Measurements from ENCODE around the gene MALRD1.

DNA sequence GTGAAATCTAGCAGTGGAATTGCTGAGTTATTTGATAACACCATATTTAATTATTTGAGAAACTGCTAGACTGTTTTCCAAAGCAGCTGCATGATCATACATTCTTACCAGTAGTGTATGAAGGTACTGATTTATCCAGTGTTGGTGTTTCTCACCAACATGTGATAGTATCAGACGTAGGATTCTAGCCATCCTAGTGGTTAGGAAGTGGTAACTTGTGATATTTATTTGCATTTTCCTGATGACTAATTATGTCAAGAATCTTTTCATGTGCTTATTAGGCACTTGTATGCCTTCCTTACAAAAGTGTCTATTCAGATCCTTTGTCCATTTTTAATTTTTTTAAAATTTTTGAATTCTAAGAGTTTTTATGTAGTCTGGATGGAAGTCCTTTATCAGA is 713.4 kb downstream of the MALRD1 start:
- TF ChIP-seq, protein P1, sequence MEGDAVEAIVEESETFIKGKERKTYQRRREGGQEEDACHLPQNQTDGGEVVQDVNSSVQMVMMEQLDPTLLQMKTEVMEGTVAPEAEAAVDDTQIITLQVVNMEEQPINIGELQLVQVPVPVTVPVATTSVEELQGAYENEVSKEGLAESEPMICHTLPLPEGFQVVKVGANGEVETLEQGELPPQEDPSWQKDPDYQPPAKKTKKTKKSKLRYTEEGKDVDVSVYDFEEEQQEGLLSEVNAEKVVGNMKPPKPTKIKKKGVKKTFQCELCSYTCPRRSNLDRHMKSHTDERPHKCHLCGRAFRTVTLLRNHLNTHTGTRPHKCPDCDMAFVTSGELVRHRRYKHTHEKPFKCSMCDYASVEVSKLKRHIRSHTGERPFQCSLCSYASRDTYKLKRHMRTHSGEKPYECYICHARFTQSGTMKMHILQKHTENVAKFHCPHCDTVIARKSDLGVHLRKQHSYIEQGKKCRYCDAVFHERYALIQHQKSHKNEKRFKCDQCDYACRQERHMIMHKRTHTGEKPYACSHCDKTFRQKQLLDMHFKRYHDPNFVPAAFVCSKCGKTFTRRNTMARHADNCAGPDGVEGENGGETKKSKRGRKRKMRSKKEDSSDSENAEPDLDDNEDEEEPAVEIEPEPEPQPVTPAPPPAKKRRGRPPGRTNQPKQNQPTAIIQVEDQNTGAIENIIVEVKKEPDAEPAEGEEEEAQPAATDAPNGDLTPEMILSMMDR (IDR thresholded peaks at IDR 0.05), result no peak
- TF ChIP-seq POLR2A (IDR thresholded peaks at IDR 0.05), result no peak

Measured in uterus (tissue), 2 donors.